Prostate gland (tissue), 2 donors: ENCODE measurements around the gene OR14I1.

Experiments used
- POLR2A ChIP-seq: fragments of 450-650 bp; IDR thresholded peaks from one replicate; pipeline ENCODE4 v1.6.1; 2016; ENCODE audit warnings: antibody characterized with exemption, mild to moderate bottlenecking
- TF ChIP-seq, protein P1 (sequence below), 4 experiments: fragments of 200-600 bp in 2 of 4; fragments of 450-650 bp in 2 of 4; sonication (generic) in 2 of 4; IDR thresholded peaks; 1 replicate in 3 of 4; 2 replicates in 1 of 4; pipeline ENCODE4 v1.5.1; 2016 to 2019; ENCODE audit warnings: antibody characterized with exemption in 4 of 4, mild to moderate bottlenecking in 2 of 4, moderate library complexity in 2 of 4

DNA sequence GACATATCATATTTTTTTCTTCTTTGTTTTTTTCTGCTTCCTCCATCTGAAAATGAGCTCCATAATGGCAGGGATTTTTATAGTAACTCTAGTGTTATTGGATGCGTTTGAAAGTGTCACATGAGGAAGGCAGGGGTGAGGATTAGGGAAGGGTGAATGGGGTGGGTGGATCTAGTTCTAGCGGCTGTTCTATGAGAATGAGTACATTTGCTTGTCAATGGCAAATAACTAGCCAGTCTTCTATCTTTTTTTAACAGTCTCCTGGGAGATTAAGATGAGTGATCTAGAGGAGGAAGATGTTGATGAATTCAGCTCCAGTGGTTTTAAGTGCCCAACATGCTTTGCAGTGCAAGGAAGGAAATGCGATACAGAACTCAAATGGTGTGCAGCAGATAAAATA, 5.8 kb downstream of the OR14I1 start:
- TF ChIP-seq, protein P1, sequence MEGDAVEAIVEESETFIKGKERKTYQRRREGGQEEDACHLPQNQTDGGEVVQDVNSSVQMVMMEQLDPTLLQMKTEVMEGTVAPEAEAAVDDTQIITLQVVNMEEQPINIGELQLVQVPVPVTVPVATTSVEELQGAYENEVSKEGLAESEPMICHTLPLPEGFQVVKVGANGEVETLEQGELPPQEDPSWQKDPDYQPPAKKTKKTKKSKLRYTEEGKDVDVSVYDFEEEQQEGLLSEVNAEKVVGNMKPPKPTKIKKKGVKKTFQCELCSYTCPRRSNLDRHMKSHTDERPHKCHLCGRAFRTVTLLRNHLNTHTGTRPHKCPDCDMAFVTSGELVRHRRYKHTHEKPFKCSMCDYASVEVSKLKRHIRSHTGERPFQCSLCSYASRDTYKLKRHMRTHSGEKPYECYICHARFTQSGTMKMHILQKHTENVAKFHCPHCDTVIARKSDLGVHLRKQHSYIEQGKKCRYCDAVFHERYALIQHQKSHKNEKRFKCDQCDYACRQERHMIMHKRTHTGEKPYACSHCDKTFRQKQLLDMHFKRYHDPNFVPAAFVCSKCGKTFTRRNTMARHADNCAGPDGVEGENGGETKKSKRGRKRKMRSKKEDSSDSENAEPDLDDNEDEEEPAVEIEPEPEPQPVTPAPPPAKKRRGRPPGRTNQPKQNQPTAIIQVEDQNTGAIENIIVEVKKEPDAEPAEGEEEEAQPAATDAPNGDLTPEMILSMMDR (IDR thresholded peaks at IDR 0.05), result no peak
- no peak for TF ChIP-seq POLR2A
